SU-DHL-6 (cell line): Measurements from ENCODE around the gene USP25.

Source experiments
- H2AFZ ChIP-seq: fragments of 200-600 bp; sonication (generic); 2 replicates; pipeline ENCODE4 v1.6.1; 2014; ENCODE audit warnings: low read depth, mild to moderate bottlenecking, moderate library complexity, mixed read lengths, antibody characterized with exemption, low read length; ENCODE audit not compliant: severe bottlenecking
- H3F3A ChIP-seq: fragments of 200-600 bp; shearing (Covaris generic); 2 replicates; pipeline ENCODE4 v1.6.0; 2016; ENCODE audit warnings: antibody characterized with exemption, mild to moderate bottlenecking; ENCODE audit not compliant: insufficient read depth
- H3K27ac ChIP-seq: fragments of 200-600 bp; sonication (generic); 2 replicates; pipeline ENCODE4 v1.5.1; 2016; ENCODE audit warnings: low read depth, mild to moderate bottlenecking, low read length, moderate library complexity, mixed read lengths
- H3K27me3 ChIP-seq: fragments of 200-600 bp; sonication (generic), shearing (Covaris generic); 2 replicates; pipeline ENCODE4 v1.6.0; 2014; ENCODE audit warnings: mild to moderate bottlenecking, low read length
- H3K36me3 ChIP-seq: fragments of 200-600 bp; sonication (generic); 2 replicates; pipeline ENCODE4 v1.6.1; 2014; ENCODE audit warnings: mild to moderate bottlenecking, low read length, mixed read lengths
- H3K4me2 ChIP-seq: fragments of 300-600, 200-600 bp; shearing (Covaris generic), sonication (generic); 2 replicates; pipeline ENCODE4 v1.6.0; 2014; ENCODE audit warnings: low read length, low read depth, mild to moderate bottlenecking; ENCODE audit not compliant: poor library complexity, severe bottlenecking
- H3K4me3 ChIP-seq: fragments of 200-600 bp; sonication (generic); 2 replicates; pipeline ENCODE4 v1.5.1; 2014; ENCODE audit warnings: antibody characterized with exemption, low read length, mild to moderate bottlenecking, mixed read lengths; ENCODE audit not compliant: insufficient read depth, poor library complexity, severe bottlenecking
- H3K79me2 ChIP-seq: fragments of 200-600 bp; sonication (generic); 2 replicates; pipeline ENCODE4 v1.6.1; 2014; ENCODE audit warnings: mild to moderate bottlenecking, low read length, moderate library complexity; ENCODE audit not compliant: insufficient read depth
- H3K9ac ChIP-seq: fragments of 200-600 bp; sonication (generic); 2 replicates; pipeline ENCODE4 v1.7.0; 2014; ENCODE audit warnings: mild to moderate bottlenecking, low read length
- H3K9me2 ChIP-seq: fragments of 200-600 bp; sonication (generic); replicated peaks from 2 replicates; pipeline ENCODE4 v1.6.1; 2014; ENCODE audit warnings: low read length; ENCODE audit not compliant: insufficient read depth
- H3K9me3 ChIP-seq: fragments of 200-600 bp; sonication (generic); 2 replicates; pipeline ENCODE4 v1.6.1; 2014; ENCODE audit warnings: low read length, mixed read lengths; ENCODE audit not compliant: insufficient read depth
- H4K20me1 ChIP-seq: fragments of 200-600 bp; sonication (generic); 2 replicates; pipeline ENCODE4 v1.6.1; 2014; ENCODE audit warnings: low read depth, mild to moderate bottlenecking, antibody characterized with exemption, low read length, moderate library complexity, mixed read lengths
- CTCF ChIP-seq: fragments of 200-600 bp; sonication (generic); IDR thresholded peaks from one replicate; pipeline ENCODE4 v1.5.1; 2017; ENCODE audit warnings: antibody characterized with exemption, mild to moderate bottlenecking, low read length, moderate library complexity; ENCODE audit not compliant: insufficient read depth, poor library complexity, severe bottlenecking
- EZH2phosphoT487 ChIP-seq: fragments of 200-600 bp; sonication (generic), shearing (Covaris generic); conservative IDR thresholded peaks from 2 replicates; pipeline ENCODE4 v1.6.1; 2018; ENCODE audit warnings: mild to moderate bottlenecking, antibody characterized with exemption, low read length, moderate library complexity, mixed read lengths

The USP25 gene

GRCh38 chr21:15753741-15754140, 24.0 kb downstream of the USP25 start:
- H3K27ac ChIP-seq = no peak overlapping the region
- 0 out of 2 replicates have a peak, but pooled peaks cover 2% of the 10 kb centered on the region for H3K36me3 ChIP-seq
- H4K20me1 ChIP-seq = 0 out of 2 replicates have a peak, but pooled peaks cover 4% of the 10 kb centered on the region
- no peaks in the 10 kb centered on the region for H3K27me3 ChIP-seq
- peaks cover 94% of the 10 kb centered on the region for H3K79me2 ChIP-seq
- H3K4me2 ChIP-seq = no peak overlapping the region
- peaks cover 11% of the 10 kb centered on the region; the same call in 1 of the 2 replicates for H3K9me3 ChIP-seq
- H2AFZ ChIP-seq = no peak overlapping the region
- TF ChIP-seq EZH2phosphoT487 (no peak), CTCF (no peak)
- no peaks in the 10 kb centered on the region for H3K9me2 ChIP-seq
- H3K4me3 ChIP-seq = no peak overlapping the region
- H3F3A ChIP-seq = no peaks in the 10 kb centered on the region
- H3K9ac ChIP-seq = no peak overlapping the region

GRCh38 chr21:15754640-15755039, 24.9 kb downstream of the USP25 start:
- TF ChIP-seq EZH2phosphoT487 (no peak), CTCF (no peak)
- Histone ChIP-seq H3K36me3 (0 out of 2 replicates have a peak, but pooled peaks cover 2% of the 10 kb centered on the region), H4K20me1 (0 out of 2 replicates have a peak, but pooled peaks cover 4% of the 10 kb centered on the region), H3F3A (no peaks in the 10 kb centered on the region), H3K9me2 (no peaks in the 10 kb centered on the region), H2AFZ (no peak overlapping the region), H3K4me3 (no peak overlapping the region), H3K79me2 (peaks cover 92% of the 10 kb centered on the region), H3K27me3 (no peaks in the 10 kb centered on the region), H3K4me2 (no peak overlapping the region), H3K27ac (no peak overlapping the region), H3K9ac (no peak overlapping the region), H3K9me3 (peaks cover 11% of the 10 kb centered on the region; the same call in 1 of the 2 replicates)

GRCh38 chr21:15755125-15755524, 25.3 kb downstream of the USP25 start:
- H3K9me2 ChIP-seq = no peaks in the 10 kb centered on the region
- no peak overlapping the region for H3K9ac ChIP-seq
- H2AFZ ChIP-seq = no peak overlapping the region
- H3K27me3 ChIP-seq = no peaks in the 10 kb centered on the region
- no peaks in the 10 kb centered on the region for H3F3A ChIP-seq
- no peak overlapping the region for H3K4me3 ChIP-seq
- no peak overlapping the region for H3K4me2 ChIP-seq
- peaks cover 92% of the 10 kb centered on the region for H3K79me2 ChIP-seq
- TF ChIP-seq EZH2phosphoT487 (no peak), CTCF (no peak)
- H3K36me3 ChIP-seq = 0 out of 2 replicates have a peak, but pooled peaks cover 2% of the 10 kb centered on the region
- H3K9me3 ChIP-seq = peaks cover 11% of the 10 kb centered on the region; the same call in 1 of the 2 replicates
- no peak overlapping the region for H3K27ac ChIP-seq
- 0 out of 2 replicates have a peak, but pooled peaks cover 4% of the 10 kb centered on the region for H4K20me1 ChIP-seq
